ENCODE data around the gene HEPACAM.

HEPACAM gene

GRCh38 chr11:124915541-124916369 lies 20.1 kb downstream of the HEPACAM start:
- H2AFZ ChIP-seq (ENCODE audit: low read depth, low read length, severe bottlenecking) = no peak overlapping the region
- no peaks in the 10 kb centered on the region for H3K9me3 ChIP-seq (ENCODE audit: insufficient read depth, low read length)
- no peak overlapping the region for H3K4me3 ChIP-seq (ENCODE audit: insufficient read depth, low read length, poor library complexity, severe bottlenecking)
- no peaks in the 10 kb centered on the region for H3K79me2 ChIP-seq (ENCODE audit: insufficient read depth, low read length)
- TF ChIP-seq EZH2phosphoT487 (conservative IDR thresholded peaks at IDR 0.05; ENCODE audit: low read length) (no peak), CTCF (IDR thresholded peaks at IDR 0.05; ENCODE audit: insufficient read depth, low read length, poor library complexity, severe bottlenecking) (no peak)
- no peaks in the 10 kb centered on the region for H3F3A ChIP-seq (ENCODE audit: insufficient read depth)
- H3K27me3 ChIP-seq (ENCODE audit: low read length) = no peaks in the 10 kb centered on the region
- H3K27ac ChIP-seq (ENCODE audit: low read depth, low read length) = no peak overlapping the region
- H3K36me3 ChIP-seq (ENCODE audit: low read length) = no peaks in the 10 kb centered on the region
- no peak overlapping the region for H3K9ac ChIP-seq (ENCODE audit: low read length)
- no peak overlapping the region for H3K4me2 ChIP-seq (ENCODE audit: low read depth, low read length, poor library complexity, severe bottlenecking)
- no peaks in the 10 kb centered on the region for H3K9me2 ChIP-seq (replicated peaks; ENCODE audit: insufficient read depth, low read length)
- no peaks in the 10 kb centered on the region for H4K20me1 ChIP-seq (ENCODE audit: low read depth, low read length)

DNA sequence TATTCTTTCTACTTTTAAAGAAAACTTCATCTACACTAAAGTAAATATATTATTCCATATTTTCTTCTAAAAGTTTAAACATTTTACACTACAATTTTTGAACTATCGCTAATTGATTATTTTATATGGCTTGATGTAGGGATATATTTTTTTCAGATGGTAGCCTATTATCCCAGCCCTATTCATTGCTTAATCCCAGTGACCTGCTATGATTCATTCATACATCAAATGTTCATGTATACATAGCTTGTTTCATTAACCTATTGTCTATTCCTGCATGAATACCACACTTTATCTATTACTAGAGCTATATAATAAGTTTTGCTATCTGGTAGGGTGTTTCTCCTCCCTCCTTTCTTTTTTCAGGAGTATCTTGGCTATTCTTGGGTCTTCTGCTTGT lies 33.2 kb downstream of the HEPACAM start:
- Histone ChIP-seq H3K27ac (ENCODE audit: low read depth, low read length) (no peak overlapping the region), H3K4me3 (ENCODE audit: insufficient read depth, low read length, poor library complexity, severe bottlenecking) (no peak overlapping the region), H3K9me2 (replicated peaks; ENCODE audit: insufficient read depth, low read length) (no peaks in the 10 kb centered on the region), H3F3A (ENCODE audit: insufficient read depth) (no peaks in the 10 kb centered on the region), H3K9ac (ENCODE audit: low read length) (no peak overlapping the region), H3K79me2 (ENCODE audit: insufficient read depth, low read length) (no peaks in the 10 kb centered on the region), H3K4me2 (ENCODE audit: low read depth, low read length, poor library complexity, severe bottlenecking) (no peak overlapping the region), H4K20me1 (ENCODE audit: low read depth, low read length) (no peaks in the 10 kb centered on the region), H3K27me3 (ENCODE audit: low read length) (0 out of 2 replicates have a peak, but pooled peaks cover 5% of the 10 kb centered on the region), H2AFZ (ENCODE audit: low read depth, low read length, severe bottlenecking) (no peak overlapping the region), H3K36me3 (ENCODE audit: low read length) (no peaks in the 10 kb centered on the region), H3K9me3 (ENCODE audit: insufficient read depth, low read length) (no peaks in the 10 kb centered on the region)
- TF ChIP-seq CTCF (IDR thresholded peaks at IDR 0.05; ENCODE audit: insufficient read depth, low read length, poor library complexity, severe bottlenecking) = no peak
- no peak for TF ChIP-seq EZH2phosphoT487 (conservative IDR thresholded peaks at IDR 0.05; ENCODE audit: low read length)

GRCh38 chr11:124900464-124900863 lies 35.4 kb downstream of the HEPACAM start:
- Histone ChIP-seq H3K4me3 (ENCODE audit: insufficient read depth, low read length, poor library complexity, severe bottlenecking) (no peak overlapping the region), H3K9me2 (replicated peaks; ENCODE audit: insufficient read depth, low read length) (no peaks in the 10 kb centered on the region), H4K20me1 (ENCODE audit: low read depth, low read length) (no peaks in the 10 kb centered on the region), H3K27me3 (ENCODE audit: low read length) (0 out of 2 replicates have a peak, but pooled peaks cover 5% of the 10 kb centered on the region), H3K9ac (ENCODE audit: low read length) (no peak overlapping the region), H3K9me3 (ENCODE audit: insufficient read depth, low read length) (no peaks in the 10 kb centered on the region), H3K36me3 (ENCODE audit: low read length) (no peaks in the 10 kb centered on the region), H2AFZ (ENCODE audit: low read depth, low read length, severe bottlenecking) (no peak overlapping the region), H3K79me2 (ENCODE audit: insufficient read depth, low read length) (no peaks in the 10 kb centered on the region), H3F3A (ENCODE audit: insufficient read depth) (no peaks in the 10 kb centered on the region), H3K27ac (ENCODE audit: low read depth, low read length) (no peak overlapping the region), H3K4me2 (ENCODE audit: low read depth, low read length, poor library complexity, severe bottlenecking) (no peak overlapping the region)
- TF ChIP-seq EZH2phosphoT487 (conservative IDR thresholded peaks at IDR 0.05; ENCODE audit: low read length) (no peak), CTCF (IDR thresholded peaks at IDR 0.05; ENCODE audit: insufficient read depth, low read length, poor library complexity, severe bottlenecking) (no peak)

Data from SU-DHL-6 (cell line).